Measurements from ENCODE around the gene VAPA.

DNA sequence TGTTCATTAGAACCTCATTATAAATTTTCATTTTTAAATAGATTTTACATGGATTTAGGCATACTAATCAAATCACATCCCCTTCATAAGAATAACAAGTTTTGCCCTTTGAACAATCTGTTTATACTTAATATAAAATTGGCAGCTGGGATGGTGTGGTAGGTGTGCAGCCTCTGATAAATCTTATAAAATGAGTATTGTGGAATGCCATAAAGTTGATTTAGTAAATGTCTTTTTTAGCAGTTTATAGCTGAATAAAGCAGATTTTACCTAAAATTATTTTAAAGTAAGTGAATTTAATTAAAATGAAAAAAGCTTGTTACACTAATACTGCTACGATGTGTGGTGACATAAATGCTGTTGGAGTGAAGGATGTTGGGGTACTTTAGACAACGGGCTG is 35.5 kb downstream of the VAPA start:
- no peak for TF ChIP-seq CTCF (conservative IDR thresholded peaks at IDR 0.05; ENCODE audit: low read depth, low read length)
- no peak for TF ChIP-seq MAFK (IDR thresholded peaks at IDR 0.05; ENCODE audit: low read depth, low read length)
- no peak for TF ChIP-seq CHD1 (IDR thresholded peaks at IDR 0.05; ENCODE audit: low read depth, low read length)
- TF ChIP-seq POLR2A (IDR thresholded peaks at IDR 0.05; ENCODE audit: low read depth, low read length): no peak
- no peak for TF ChIP-seq BHLHE40 (IDR thresholded peaks at IDR 0.05; ENCODE audit: low read depth, low read length)
- no peak for TF ChIP-seq MXI1 (IDR thresholded peaks at IDR 0.05; ENCODE audit: borderline replicate concordance, low read depth, low read length)
- TF ChIP-seq RFX5 (IDR thresholded peaks at IDR 0.05; ENCODE audit: low read depth, low read length): no peak
- no peak for TF ChIP-seq RAD21 (IDR thresholded peaks at IDR 0.05; ENCODE audit: low read length)
- no peak for TF ChIP-seq SMC3 (IDR thresholded peaks at IDR 0.05; ENCODE audit: low read depth, low read length)
- no peak for TF ChIP-seq MAZ (IDR thresholded peaks at IDR 0.05; ENCODE audit: borderline replicate concordance, low read depth, low read length)
- no peak for TF ChIP-seq RCOR1 (IDR thresholded peaks at IDR 0.05; ENCODE audit: insufficient replicate concordance, low read length)
- TF ChIP-seq CEBPB (IDR thresholded peaks at IDR 0.05; ENCODE audit: low read depth, low read length): no peak
- no peak for TF ChIP-seq NFE2L2 (IDR thresholded peaks at IDR 0.05; ENCODE audit: low read depth, low read length)

Measured in IMR-90 (cell line).